Measurements from ENCODE around the gene SEPTIN11.

SEPTIN11 gene

DNA sequence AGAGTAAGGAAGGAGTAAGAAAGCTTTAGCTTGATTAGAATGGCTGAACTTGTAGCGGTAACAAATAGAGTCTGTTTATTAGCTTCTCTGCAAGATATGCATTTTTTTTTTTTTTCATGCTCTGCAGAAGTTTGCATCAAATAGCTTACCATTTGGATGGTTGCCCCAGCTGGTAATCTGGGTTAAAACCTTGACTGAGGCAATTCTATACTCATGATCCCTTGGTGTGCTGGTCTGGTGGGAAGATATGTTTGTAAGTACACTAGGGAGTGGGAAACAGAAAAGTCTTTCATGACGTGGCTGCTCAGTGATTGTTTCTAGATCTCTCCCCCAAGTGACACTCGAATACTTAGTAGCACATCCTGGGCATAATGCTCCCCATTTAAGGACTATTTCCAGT lies 32.1 kb downstream of the SEPTIN11 start:
- no peak for DNase-seq

- no peak for DNase-seq
Measured at GRCh38 chr4:76982638-76983584, 33.4 kb downstream of the SEPTIN11 start.

DNA sequence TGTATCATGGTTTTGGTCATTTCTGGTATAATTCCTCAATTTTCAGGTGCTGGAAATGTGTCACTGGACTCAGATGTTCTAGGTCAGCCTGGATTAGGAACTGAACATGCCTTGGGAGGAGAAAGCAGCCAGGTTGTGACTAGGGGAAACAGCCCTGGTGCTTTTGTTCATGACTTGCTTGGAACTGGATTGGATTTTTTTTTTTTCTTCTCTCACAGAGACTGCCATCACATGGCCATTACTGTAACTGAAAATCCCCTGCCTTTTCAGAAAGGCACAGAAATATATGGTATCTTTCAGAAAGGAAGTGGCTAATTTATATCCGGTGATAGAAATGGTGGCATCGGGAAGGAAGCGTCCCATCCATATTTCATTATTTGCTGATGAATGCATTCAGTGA lies 34.6 kb downstream of the SEPTIN11 start:
- DNase-seq = no peak

DNA sequence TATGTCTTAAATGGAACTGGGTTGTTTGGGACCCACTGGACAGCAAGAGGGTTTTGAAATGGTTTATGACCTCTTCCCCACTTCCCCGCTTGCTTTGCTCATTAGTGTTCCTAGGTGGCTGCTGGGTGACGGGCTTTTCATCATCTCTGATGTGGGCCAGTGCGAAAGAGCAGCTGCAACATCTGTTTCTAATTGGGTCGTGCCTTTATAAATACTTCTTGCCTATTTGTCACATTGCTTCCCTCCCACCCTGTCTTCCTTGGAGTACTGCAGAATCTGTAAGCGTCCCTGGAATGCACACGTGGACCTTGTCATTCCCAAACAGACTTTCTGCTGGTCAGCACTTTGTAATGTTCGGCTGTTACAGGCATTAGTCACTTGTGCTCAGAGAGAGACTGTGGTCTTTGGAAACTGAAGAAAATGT lies 35.2 kb downstream of the SEPTIN11 start:
- DNase-seq = no peak

DNA sequence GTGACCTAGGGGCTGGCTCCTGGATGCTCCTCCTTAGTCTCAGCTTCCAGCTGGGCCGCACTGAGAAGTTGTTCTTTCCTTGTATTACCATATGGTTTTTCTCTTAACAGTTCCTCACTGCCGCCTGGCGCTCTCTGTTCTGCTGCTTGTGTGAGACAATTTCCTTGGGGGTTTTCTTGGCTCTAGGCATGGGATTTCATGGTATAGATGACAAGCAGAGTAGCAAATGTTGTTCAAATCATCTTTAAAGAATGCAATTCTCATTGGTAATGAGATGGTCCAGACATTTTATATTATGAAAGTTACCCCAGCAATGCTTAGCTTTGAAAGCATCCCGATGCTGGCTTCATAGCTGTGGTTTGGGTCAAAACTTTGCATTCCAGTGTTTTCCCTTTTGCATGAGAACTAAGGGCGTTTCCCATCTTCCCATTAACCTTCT lies 37.6 kb downstream of the SEPTIN11 start:
- DNase-seq = no peak

DNA sequence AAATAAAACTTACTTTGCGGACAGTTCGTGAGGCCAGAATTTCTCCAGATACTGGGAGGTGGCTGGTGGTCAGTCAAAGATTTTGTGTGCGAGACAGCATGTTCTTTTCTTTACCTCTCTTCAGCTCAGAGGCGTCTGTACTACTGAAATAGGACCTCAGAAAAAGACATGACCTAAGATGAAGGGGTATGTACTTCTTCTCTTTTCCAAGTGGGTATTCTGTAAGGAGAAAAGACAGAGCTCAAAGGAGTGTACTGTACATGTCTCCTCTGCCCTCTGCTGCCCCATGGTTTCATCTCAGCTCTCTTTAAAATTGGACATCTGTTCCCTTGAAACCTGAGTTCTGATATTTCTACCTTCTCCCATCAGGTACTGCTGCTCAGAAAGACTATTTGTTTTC lies 38.1 kb downstream of the SEPTIN11 start:
- DNase-seq = no peak

DNA sequence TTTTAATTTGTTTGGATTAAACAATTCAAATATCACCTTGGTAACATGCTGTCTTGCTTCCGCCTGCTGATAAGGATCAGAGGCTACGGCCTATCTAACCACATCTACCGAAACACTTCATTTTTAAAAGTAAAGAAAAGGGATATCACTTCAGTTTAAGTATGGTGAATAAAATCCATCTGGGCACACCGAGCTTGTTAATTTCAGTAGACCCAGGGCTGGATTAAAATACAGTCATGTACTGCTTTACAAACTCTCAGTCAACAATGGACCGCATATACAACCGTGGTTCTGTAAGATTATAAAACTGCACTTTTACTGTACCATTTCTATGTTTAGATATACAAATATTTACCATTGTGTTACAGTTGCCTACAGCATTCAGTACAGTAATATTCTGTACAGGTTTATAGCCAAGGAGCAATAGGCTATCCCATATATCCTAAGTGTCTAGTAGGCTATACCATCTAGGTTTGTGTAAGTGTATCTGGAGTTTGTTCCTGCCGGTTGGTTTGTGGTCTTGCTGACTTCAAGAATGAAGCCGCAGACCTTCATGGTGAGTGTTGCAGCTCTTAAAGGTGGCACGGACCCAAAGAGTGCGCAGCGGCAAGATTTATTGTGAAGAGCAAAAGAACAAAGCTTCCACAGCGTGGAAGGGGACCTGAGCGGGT lies 40.0 kb downstream of the SEPTIN11 start:
- peak; percentile 49 for DNase-seq

DNA sequence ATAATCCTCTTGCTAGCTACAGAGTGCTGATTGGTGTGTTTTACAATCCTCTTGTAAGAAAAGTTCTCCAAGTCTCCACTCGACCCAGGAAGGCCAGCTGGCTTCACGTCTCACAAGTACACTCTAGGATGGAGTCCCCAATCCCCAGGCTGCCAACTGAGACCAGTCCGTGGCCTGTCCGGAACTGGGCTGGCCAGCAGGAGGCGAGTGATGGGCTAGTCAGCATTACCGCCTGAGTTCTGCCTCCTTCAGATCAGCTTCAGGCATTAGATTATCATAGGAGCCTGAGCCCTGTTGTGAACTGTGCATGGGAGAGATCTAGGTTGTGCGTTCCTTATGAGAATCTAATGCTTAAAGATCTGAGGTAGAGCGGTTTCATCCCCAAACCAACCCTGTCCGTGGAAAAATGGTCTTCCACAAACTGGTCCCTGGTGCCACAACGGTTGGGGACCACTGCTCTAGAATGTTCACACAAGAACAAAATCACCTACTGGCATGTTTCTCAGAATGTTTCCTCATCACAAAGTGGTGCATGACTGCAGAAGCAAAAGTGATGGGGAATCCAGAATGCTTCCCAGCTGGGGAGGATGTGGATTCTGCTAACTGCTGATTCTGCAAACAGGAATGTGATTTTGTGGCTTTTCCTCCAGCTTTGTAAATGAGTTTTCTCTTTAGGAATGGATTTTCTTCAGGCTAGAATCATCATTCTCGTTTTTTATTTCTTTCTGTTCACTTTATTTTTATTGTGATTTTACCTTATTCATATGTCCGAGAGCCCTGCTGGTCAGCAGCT lies 40.9 kb downstream of the SEPTIN11 start:
- no peak for DNase-seq

- no peak for DNase-seq
Measured at GRCh38 chr4:76991161-76991660, 41.7 kb downstream of the SEPTIN11 start.

- DNase-seq = peak; percentile 45
Measured at GRCh38 chr4:76993787-76994641, 44.5 kb downstream of the SEPTIN11 start.

DNA sequence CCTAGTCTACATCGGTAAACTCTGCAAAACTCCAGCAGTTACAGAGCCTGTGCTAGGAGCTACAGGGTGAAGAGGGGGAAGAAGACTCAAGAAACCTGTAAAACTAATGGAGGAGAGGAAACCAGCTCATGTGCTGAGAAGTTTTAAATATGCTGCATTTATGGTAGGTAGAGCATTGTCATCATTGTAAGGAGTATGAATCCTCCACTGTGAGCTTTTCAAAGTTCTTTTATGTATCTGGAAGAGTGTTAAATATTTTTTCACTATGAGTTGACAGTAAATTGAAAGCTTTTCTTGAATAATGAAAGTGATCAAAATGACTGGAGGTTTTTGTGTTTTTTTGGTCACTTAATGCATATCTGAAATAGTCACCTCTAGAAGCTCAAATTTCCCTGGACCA lies 46.2 kb downstream of the SEPTIN11 start:
- DNase-seq = no peak

GRCh38 chr4:76996445-76996844 lies 46.9 kb downstream of the SEPTIN11 start:
- DNase-seq = no peak

DNA sequence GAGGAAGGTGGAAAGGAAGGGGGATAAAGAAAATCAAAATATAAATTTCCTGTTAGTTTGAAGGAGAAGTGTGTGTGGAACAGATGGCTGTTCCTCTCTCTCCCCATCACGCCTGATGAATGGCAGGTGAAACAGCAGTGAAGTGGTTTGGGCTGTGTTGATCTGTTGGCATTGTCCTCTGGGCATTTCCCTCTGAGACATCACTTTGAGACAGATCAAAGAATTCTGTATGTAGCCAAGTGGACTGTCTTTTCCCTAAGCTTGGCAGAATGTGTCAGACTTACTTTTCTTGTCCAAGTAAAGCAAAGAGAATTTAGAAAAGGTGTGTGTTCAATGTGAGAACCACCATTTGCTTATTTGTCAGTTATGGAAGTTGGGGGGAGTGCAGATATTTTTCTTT lies 47.5 kb downstream of the SEPTIN11 start:
- no peak for DNase-seq

- DNase-seq = no peak
Measured at GRCh38 chr4:76997532-76997931, 48.0 kb downstream of the SEPTIN11 start.

DNA sequence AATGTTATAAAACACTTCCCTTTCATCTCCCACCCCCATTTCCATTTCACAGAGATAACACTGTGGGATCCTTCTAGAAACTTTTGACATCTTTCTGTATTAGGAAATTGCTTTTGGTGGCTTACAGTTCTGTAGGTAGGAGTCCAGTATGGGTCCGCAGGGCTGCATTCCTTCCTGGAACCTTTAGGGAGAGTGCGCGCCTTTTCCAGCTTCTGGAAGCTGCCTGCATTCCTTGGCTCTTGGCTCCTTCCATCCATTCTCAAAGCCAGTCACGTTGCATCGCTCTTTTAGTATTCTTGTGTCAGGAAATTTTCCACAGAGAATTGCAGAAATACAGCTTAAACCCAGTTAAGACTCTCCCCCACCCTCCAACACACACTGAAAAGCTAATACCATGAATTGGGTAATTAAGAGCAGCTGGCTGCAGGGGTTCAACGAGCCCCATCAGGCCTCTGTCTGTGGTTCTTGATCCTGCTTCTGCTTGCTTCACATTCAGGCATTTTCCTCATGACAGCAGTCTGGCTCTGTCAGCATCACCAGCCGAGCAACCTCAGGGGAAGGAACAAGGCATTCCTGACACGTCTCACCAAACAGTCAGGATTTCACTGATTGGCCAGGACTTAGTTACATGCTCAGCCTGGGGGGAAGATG lies 48.8 kb downstream of the SEPTIN11 start:
- no peak for DNase-seq
